Lower lobe of right lung (tissue), 2 donors: ENCODE results near the gene PTPRN2. TPM values are rescaled to one million over a fixed set of nuclear protein-coding genes. Genes with fewer than 3 reads are reported as not detected.
A peak's percentile ranks its signal among the peaks of the same experiment; 100 is the strongest.
"Not testable (repeated sequence)": the region's sequence is repeated elsewhere in the genome, so short reads cannot be mapped to it uniquely, and the experiment has no call there.

Experiments used
- ATAC-seq, 2 donors: fragments of 200-7000 bp; cut with Tn5 transposase; one replicate each; pipeline ENCODE4 v1.9.1; 2020 to 2022; ENCODE audit warnings: mild to moderate bottlenecking in 2 of 2, moderate library complexity in 2 of 2
- DNase-seq: peaks from one replicate; pipeline ENCODE4 v3.0.0-alpha.2; 2020
- H3K27ac ChIP-seq: fragments of 200-600 bp; one replicate; pipeline ENCODE4 v1.8.0; 2022
- H3K27me3 ChIP-seq: fragments of 200-600 bp; one replicate; pipeline ENCODE4 v1.8.0; 2022; ENCODE audit warnings: low read depth
- H3K36me3 ChIP-seq: fragments of 200-600 bp; one replicate; pipeline ENCODE4 v1.8.0; 2022; ENCODE audit warnings: mild to moderate bottlenecking
- H3K4me1 ChIP-seq: fragments of 200-600 bp; one replicate; pipeline ENCODE4 v1.8.0; 2022
- H3K4me3 ChIP-seq: fragments of 200-600 bp; one replicate; pipeline ENCODE4 v1.8.0; 2022; ENCODE audit warnings: mild to moderate bottlenecking
- H3K9me3 ChIP-seq: fragments of 200-600 bp; one replicate; pipeline ENCODE4 v1.8.0; 2022
- CTCF ChIP-seq: fragments of 200-600 bp; IDR thresholded peaks from one replicate; pipeline ENCODE4 v1.8.0; 2022; ENCODE audit warnings: antibody characterized with exemption, mild to moderate bottlenecking
- intact Hi-C: fragments of 100-400 bp; cut with DNase I; formaldehyde crosslinking; loops from one replicate; pipeline ENCODE4 v1.11.0; 2022
- total RNA-seq: library from RNA; stranded (reverse); fragmentation: NEBNext Ultra II Directional; extraction: Animal tissue kit (Norgen Biotek cat#: 25700); gene quantifications from one replicate; pipeline ENCODE4 v1.2.1, GENCODE V29; 2021
- donor health status: DM: no; HTN: yes; CAD: no; lungs with severe emphysema.

The PTPRN2 gene
- total RNA-seq, 1 donor from 2014 or later = 6.8 TPM

DNA sequence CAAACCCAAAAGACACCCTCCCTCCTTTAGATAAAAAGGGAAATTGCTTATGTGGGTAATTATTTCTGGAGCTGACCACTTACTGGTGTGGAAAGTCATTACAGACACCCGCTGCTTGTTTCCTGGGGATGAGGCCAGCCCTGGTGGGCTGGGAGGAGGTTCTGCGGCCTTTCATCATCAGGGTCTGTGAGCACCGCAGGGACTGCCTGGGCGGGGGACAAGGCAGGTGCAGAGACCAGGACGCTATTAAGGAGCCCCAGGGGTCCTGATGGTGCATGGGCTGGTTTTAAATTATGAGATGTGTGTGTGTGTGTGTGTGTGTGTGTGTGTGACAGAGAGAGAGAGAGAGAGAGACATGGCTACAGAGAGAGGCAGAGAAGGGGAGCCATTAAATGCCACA is 1079.6 kb downstream of the PTPRN2 start:
- no peak for ATAC-seq
- Histone ChIP-seq H3K9me3 (peaks cover 8% of the 10 kb centered on the region), H3K4me3 (no peak overlapping the region), H3K36me3 (no peaks in the 10 kb centered on the region), H3K27me3 (peaks cover 4% of the 10 kb centered on the region), H3K27ac (no peak overlapping the region), H3K4me1 (no peaks in the 10 kb centered on the region)
- DNase-seq = no peak
- no peak for TF ChIP-seq CTCF
- intact Hi-C loops = no loop called here

DNA sequence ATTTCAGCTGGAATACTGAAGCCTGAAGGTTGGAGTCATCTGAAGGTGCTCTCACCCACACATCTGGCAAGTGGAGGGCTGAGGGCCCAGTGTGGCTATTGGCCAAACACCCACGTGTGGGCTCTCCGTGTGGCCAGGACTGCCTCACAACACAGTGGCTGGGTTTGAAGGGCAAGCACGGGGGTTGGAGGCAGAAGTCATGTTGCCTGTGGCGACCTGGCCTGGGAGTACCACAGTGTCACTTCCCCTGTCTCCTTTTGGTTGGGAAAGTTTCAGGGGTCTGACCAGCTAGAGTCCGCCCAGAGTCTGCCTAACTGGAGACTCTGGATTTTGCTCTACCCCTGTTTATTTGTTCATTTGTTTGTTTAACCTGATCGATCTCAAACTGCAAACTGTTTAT is 1081.4 kb downstream of the PTPRN2 start:
- intact Hi-C loops = no loop called here
- no peaks in the 10 kb centered on the region for H3K36me3 ChIP-seq
- no peak for ATAC-seq
- H3K27ac ChIP-seq = no peak overlapping the region
- DNase-seq = no peak
- H3K4me1 ChIP-seq = no peaks in the 10 kb centered on the region
- no peak for TF ChIP-seq CTCF
- H3K4me3 ChIP-seq = no peak overlapping the region
- peaks cover 8% of the 10 kb centered on the region for H3K9me3 ChIP-seq
- peaks cover 4% of the 10 kb centered on the region for H3K27me3 ChIP-seq

- ATAC-seq = no peak
- Histone ChIP-seq H3K4me1 (no peaks in the 10 kb centered on the region), H3K36me3 (no peaks in the 10 kb centered on the region), H3K4me3 (no peak overlapping the region), H3K27me3 (peaks cover 4% of the 10 kb centered on the region), H3K27ac (no peak overlapping the region), H3K9me3 (peaks cover 8% of the 10 kb centered on the region)
- intact Hi-C loops = no loop called here
- TF ChIP-seq CTCF = no peak
- no peak for DNase-seq
Measured at GRCh38 chr7:157505646-157506045, 1082.0 kb downstream of the PTPRN2 start.

DNA sequence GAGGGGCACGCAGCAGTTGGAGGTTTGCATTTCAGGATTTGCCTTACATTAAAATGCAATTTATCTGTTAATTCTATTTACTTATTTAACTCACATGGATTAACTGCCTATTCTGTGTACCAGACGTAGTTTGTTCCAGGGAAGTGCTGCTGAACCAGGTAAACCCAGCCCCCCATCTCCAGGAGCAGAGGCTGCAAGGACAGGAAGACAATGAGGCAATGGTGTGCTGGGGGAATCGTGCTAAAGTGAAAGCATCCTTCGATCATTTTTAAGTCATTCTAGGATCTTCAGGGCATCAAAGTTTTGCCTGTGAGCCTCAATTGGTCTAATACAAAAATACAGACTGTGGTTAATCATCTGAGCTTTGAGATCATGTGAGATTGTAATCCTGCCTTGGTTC is 1084.4 kb downstream of the PTPRN2 start:
- DNase-seq = no peak
- H3K27ac ChIP-seq = peak overlapping the region; percentile 14
- H3K4me1 ChIP-seq = no peaks in the 10 kb centered on the region
- intact Hi-C loops = no loop called here
- peaks cover 8% of the 10 kb centered on the region for H3K9me3 ChIP-seq
- H3K36me3 ChIP-seq = no peaks in the 10 kb centered on the region
- H3K4me3 ChIP-seq = no peak overlapping the region
- no peak for ATAC-seq
- peaks cover 4% of the 10 kb centered on the region for H3K27me3 ChIP-seq
- TF ChIP-seq CTCF = no peak

DNA sequence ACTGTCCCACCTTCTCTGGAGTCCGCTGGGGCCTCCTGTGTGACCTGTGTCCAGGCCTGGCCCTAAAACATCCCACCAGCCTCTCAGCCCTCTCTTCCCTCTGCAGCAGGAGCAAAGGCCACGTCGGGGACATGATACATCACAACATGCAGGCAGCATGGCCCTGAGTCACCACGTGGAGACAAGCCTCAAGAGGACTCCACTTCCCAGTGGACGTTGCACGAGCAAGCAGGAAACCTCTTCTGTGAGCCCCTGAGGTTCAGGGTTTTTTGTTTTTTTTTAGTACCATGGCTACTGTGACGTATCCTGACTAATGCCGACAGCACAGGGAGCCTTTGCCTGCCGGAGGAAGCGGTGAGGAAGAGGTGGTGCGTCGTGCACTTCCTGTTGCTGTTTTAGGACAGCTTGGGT is 1084.9 kb downstream of the PTPRN2 start:
- no peak for TF ChIP-seq CTCF
- H3K9me3 ChIP-seq = peaks cover 8% of the 10 kb centered on the region
- H3K4me3 ChIP-seq = no peak overlapping the region
- no peaks in the 10 kb centered on the region for H3K4me1 ChIP-seq
- H3K27me3 ChIP-seq = peaks cover 4% of the 10 kb centered on the region
- H3K36me3 ChIP-seq = no peaks in the 10 kb centered on the region
- H3K27ac ChIP-seq = peak overlapping the region; percentile 14
- peak; percentile 62 to 63 for ATAC-seq
- intact Hi-C loops = no loop called here
- no peak for DNase-seq

DNA sequence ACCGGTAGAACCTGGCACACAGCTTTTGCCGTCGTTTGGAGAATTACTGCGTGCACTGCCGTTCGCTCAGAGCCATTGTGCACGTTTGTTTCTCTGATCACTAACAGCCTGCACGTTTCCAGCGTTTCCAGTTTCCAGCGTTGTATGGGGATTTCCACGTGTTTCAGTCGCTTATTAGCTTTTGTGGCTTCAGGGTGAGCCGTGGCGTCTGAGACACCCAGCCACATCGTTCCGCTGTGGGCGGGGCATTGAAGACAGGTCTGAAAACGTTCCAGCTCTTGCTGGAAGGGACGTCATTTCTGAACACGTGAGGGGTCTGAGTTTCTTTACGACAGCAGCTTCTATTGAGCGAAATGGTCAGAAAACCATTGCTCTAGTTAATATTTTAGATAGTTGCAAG is 1086.0 kb downstream of the PTPRN2 start:
- H3K9me3 ChIP-seq = peaks cover 8% of the 10 kb centered on the region
- DNase-seq (no peak), ATAC-seq (no peak)
- no peak overlapping the region for H3K4me3 ChIP-seq
- H3K36me3 ChIP-seq = no peaks in the 10 kb centered on the region
- no peak for TF ChIP-seq CTCF
- no peak overlapping the region for H3K27ac ChIP-seq
- H3K4me1 ChIP-seq = no peaks in the 10 kb centered on the region
- no peaks in the 10 kb centered on the region for H3K27me3 ChIP-seq
- intact Hi-C loops = no loop called here

DNA sequence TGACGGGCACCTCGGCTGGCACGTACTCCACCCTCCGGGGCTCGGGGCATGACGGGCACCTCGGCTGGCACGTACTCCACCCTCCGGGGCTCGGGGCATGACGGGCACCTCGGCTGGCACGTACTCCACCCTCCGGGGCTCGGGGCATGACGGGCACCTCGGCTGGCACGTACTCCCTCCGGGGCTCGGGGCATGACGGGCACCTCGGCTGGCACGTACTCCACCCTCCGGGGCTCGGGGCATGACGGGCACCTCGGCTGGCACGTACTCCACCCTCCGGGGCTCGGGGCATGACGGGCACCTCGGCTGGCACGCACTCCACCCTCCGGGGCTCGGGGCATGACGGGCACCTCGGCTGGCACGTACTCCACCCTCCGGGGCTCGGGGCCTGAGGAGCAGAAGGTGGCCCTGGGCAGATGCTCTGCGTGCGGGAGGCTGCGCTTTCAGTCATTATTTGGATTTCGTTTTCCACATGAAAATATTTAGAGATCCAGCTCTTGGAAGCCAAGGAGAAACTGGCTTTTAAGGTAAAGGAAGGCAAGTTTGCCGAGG is 1086.6 kb downstream of the PTPRN2 start:
- H3K36me3 ChIP-seq, intact Hi-C loops, H3K27ac ChIP-seq, ATAC-seq, H3K4me1 ChIP-seq, H3K4me3 ChIP-seq, H3K27me3 ChIP-seq, DNase-seq, H3K9me3 ChIP-seq: not testable (repeated sequence)
